ENCODE data around the gene RDM1. TPM values are rescaled to one million over a fixed set of nuclear protein-coding genes. Genes with fewer than 3 reads are reported as not detected.

The RDM1 gene
- total and polyA plus RNA-seq, 8 donors, result 0.98 to 5.9 TPM; not detected in 6

DNA sequence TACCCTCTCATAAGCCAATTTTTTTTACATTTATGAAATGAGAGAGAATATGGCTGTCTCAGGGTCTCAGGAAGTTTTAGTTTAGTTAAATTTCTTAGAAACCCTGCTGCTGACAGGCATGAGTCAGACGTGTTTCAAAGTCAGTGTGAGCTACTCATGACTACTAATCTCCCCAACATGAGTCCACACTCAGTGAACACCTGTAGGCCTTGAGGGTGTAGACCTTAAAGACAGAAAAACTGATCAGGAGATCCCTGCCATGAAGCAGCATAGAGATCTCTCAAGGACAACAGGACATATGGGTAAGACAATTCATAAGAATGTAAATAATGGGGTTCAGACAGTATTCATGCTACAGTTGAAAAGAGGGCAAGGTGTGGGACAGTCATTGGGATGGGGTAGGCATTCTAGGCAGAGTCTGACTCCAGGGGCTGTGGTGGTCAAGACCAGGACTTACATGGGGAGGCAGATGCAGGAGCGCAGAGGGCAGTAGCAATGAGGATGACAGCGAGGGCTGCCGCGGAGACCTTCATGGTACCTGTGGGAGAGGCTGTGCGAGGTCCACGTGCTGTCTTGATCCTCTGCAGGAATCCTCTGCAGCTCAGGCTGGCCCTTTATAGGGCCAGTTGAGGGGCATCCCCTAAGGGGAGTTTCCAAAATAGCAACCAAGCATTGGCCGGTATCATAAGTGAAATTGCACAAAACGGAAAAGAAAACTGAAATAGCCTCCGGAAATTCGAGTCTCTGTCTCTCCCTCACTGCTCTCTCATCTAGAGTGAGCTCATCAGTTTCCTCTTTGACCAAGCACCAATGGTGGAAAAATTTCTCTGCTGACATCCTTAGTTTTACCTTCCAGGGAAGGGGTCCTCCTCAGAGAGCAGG lies 50.6 kb downstream of the RDM1 start, which contains the start of gene CCL5:
Gene CCL5, minus strand, starts transcription at position 588 of the 882 bp plus-strand sequence.
- Histone ChIP-seq H3K36me3 (no peaks in the 10 kb centered on the region), H3K27ac (peak within 1 kb of the TSS in 4 of 5 donors; percentile 3 to 51 (median 20)), H3K27me3 (no peaks in the 10 kb centered on the region), H3K9me3 (no peaks in the 10 kb centered on the region), H3K4me3 (peak within 1 kb of the TSS; percentile 6 to 28 (median 13)), H3K4me1 (no peaks in the 10 kb centered on the region)
- peak in 1 of 2 donors; percentile 56 for DNase-seq
- intact Hi-C loops (cut with DNase I; ENCODE audit: low total_unique reads), result no loop called here
- TF ChIP-seq, protein P1, sequence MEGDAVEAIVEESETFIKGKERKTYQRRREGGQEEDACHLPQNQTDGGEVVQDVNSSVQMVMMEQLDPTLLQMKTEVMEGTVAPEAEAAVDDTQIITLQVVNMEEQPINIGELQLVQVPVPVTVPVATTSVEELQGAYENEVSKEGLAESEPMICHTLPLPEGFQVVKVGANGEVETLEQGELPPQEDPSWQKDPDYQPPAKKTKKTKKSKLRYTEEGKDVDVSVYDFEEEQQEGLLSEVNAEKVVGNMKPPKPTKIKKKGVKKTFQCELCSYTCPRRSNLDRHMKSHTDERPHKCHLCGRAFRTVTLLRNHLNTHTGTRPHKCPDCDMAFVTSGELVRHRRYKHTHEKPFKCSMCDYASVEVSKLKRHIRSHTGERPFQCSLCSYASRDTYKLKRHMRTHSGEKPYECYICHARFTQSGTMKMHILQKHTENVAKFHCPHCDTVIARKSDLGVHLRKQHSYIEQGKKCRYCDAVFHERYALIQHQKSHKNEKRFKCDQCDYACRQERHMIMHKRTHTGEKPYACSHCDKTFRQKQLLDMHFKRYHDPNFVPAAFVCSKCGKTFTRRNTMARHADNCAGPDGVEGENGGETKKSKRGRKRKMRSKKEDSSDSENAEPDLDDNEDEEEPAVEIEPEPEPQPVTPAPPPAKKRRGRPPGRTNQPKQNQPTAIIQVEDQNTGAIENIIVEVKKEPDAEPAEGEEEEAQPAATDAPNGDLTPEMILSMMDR (IDR thresholded peaks at IDR 0.05), result no peak
- peak in 1 of 3 donors; percentile 33 for TF ChIP-seq POLR2AphosphoS5 (IDR thresholded peaks at IDR 0.05)
- WGBS, 5 donors, result 66 to 69% (median 66%) methylated on average over 11 of the region's 11 CpGs

DNA sequence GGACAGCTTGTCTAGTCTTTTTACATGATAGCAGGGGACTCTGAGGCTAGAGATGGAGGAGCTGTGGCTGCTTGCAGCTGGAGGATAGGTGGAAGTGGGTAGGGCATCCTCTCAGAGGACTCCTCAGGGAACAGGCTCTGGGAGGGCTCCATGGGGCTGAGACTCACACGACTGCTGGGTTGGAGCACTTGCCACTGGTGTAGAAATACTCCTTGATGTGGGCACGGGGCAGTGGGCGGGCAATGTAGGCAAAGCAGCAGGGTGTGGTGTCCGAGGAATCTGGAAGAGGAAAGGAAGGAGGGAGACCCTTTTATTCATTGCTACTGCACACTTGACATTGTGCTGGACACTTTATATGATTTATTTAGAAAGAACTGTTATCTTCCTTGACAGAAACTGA lies 52.2 kb downstream of the RDM1 start:
- TF ChIP-seq POLR2A (IDR thresholded peaks at IDR 0.05) (no peak), POLR2AphosphoS5 (IDR thresholded peaks at IDR 0.05) (no peak), EP300 (IDR thresholded peaks at IDR 0.05) (no peak)
- TF ChIP-seq, protein P1 (IDR thresholded peaks at IDR 0.05), result no peak
- H3K4me1 ChIP-seq, result no peaks in the 10 kb centered on the region
- DNase-seq, result no peak
- H3K9me3 ChIP-seq, result no peaks in the 10 kb centered on the region
- H3K27me3 ChIP-seq, result no peaks in the 10 kb centered on the region
- peak overlapping the region in 2 of 4 donors; percentile 17 to 28 for H3K4me3 ChIP-seq
- 51 to 71% (median 62%) methylated on average over 4 of the region's 4 CpGs for WGBS, 5 donors
- H3K36me3 ChIP-seq, result no peaks in the 10 kb centered on the region
- intact Hi-C loops (cut with DNase I; ENCODE audit: low total_unique reads), result no loop called here
- peak overlapping the region in 2 of 5 donors; percentile 19 to 20 for H3K27ac ChIP-seq

DNA sequence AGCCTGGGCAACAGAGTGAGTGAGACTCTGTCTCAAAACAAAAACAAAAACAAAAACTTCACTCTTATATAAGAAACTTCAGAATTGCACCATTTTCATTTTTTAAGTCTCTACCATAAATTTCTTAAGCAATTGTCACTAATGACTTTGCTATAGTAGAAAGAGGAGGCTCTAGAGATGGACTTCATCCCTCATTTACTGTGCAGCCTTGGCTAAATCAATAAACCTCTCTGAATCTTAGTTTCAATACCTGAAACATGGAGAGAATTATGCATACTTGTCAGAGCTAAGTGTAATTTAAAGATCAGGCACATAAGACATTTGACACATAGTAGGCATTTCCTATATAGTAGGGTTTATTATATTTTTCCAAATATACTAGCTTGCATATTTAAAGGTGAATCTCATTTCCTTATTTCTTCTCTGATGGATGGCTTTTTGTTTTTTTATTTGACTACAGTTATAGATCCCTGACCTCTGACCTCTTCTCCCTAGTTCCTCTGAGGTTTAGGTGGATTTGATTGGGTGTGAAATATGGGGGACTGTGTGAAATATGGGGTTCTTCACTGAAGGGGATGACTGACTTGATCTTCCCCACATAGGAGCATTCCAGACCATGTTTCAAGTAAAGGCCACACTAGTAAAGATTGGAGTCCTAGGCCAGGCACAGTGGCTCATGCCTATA lies 53.1 kb downstream of the RDM1 start:
- DNase-seq, result no peak
- no peaks in the 10 kb centered on the region for H3K9me3 ChIP-seq
- no peaks in the 10 kb centered on the region for H3K4me1 ChIP-seq
- no peak overlapping the region for H3K4me3 ChIP-seq
- H3K27ac ChIP-seq, result no peak overlapping the region
- intact Hi-C loops (cut with DNase I; ENCODE audit: low total_unique reads), result no loop called here
- TF ChIP-seq POLR2AphosphoS5 (IDR thresholded peaks at IDR 0.05) (no peak), EP300 (IDR thresholded peaks at IDR 0.05) (no peak)
- TF ChIP-seq, protein P1 (IDR thresholded peaks at IDR 0.05), result no peak
- H3K27me3 ChIP-seq, result no peaks in the 10 kb centered on the region
- H3K36me3 ChIP-seq, result no peaks in the 10 kb centered on the region

DNA sequence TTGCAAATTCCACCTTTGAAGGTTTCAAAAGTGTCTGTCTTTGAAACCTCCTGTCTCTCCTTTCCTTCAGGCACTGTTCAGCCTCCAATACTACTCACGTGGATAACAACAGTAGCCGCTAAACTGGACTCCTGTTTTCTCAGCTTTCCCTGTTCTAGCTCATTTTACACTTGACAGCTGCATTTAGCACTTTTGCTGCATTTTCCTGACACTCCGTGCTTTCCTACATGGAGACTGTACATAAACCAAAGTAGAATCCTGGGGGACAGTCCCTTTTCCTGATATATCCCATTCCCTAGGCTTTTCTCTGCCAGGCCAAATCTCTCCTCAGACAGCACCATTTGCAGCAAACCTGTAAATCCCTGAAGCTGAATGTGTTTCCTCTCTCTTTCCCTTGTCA lies 54.0 kb downstream of the RDM1 start:
- 74 to 84% (median 78%) methylated on average over 3 of the region's 3 CpGs for WGBS, 5 donors

More for the DNA sequence above, 54.0 kb downstream of the RDM1 start:
- Histone ChIP-seq H3K36me3 (no peaks in the 10 kb centered on the region), H3K9me3 (no peaks in the 10 kb centered on the region), H3K4me3 (no peak overlapping the region), H3K4me1 (no peaks in the 10 kb centered on the region), H3K27me3 (no peaks in the 10 kb centered on the region), H3K27ac (no peak overlapping the region)
- TF ChIP-seq EP300 (IDR thresholded peaks at IDR 0.05) (no peak), POLR2A (IDR thresholded peaks at IDR 0.05) (no peak), POLR2AphosphoS5 (IDR thresholded peaks at IDR 0.05) (no peak)
- TF ChIP-seq, protein P1 (IDR thresholded peaks at IDR 0.05), result no peak
- intact Hi-C loops (cut with DNase I; ENCODE audit: low total_unique reads), result no loop called here
- DNase-seq, result no peak

Measured in stomach (tissue), 9 donors.